ENCODE measurements around the gene NSUN5.
"Not testable (repeated sequence)": the region's sequence is repeated elsewhere in the genome, so short reads cannot be mapped to it uniquely, and the experiment has no call there.

The NSUN5 gene

DNA sequence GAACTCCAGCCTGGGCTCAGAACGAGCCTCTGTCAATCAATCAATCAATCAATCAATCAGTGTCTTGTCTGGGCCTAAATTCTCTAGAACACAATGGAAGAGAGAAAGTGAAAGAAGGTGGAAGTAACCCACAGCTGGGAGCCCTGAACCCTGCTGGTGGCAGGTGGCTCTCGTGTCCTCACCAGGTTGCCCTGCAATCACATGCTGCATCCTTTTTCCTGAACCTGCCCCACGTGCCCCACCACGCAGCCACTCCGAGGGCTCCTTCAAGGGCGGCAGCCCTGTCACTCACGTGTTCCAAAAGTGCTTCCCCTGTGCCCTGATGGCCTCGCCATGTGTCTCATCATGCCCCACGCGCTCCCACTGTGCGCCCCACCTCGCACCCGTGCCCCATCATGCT lies 18.8 kb upstream of the NSUN5 start:
- not testable (repeated sequence) for DNase-seq (ENCODE audit: low read depth in 4 of 4, low spot score in 1 of 4)

DNA sequence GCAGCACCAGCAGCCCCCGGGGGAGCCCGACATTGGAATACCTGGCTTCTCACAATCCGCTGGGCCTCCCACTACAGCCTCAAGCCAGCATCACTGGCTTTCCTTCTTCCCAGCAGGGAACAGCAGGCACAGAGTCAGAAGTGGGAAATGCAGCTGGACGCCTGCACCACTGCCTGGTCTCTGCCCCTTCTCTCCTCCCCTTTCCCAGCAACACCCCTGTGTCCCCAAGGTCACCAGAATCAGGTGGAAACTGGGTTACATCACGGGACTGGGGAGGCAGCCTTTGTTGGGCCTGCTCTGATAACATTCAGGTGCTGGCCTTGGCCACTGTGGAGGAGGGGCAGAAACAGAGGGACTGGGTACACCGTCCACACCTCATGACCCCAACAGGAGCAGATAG lies 16.8 kb upstream of the NSUN5 start:
- DNase-seq (ENCODE audit: low read depth in 4 of 4, low spot score in 1 of 4), result not testable (repeated sequence)

- DNase-seq (ENCODE audit: low read depth in 4 of 4, low spot score in 1 of 4), result peak in 3 of 4 experiments; percentile 18 to 33 (median 28)
Observed at GRCh38 chr7:73324081-73324845, 15.6 kb upstream of the NSUN5 start.

DNA sequence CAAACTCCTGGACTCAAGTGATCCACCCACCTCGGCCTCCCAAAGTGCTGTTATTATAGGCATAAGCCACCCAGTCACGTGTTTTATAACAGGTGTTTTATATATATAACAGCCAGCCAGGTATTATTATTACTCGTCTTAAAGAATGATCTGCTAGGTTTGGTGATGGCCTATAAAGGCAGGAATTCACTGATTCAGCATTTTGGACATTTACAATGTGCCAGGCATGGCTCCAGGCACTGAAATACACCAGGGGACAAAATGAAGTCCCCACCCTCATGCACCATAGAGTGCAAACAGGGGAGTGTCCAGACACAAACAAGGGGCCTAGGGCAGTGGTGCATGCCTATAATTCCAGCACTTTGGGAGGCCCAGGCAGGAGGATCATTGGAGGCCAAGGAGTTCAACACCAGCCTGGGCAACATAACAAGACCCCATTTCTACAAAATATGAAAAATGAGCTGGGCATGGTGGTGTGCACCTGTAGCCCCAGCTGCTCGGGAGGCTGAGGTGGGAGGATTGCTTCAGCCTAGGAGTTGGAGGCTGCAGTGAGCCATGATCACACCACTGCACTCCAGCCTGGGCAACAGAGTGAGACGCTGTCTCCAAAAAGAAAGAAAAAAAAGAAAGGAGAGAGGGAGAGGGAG lies 14.9 kb upstream of the NSUN5 start:
- DNase-seq (ENCODE audit: low read depth in 4 of 4, low spot score in 1 of 4), result not testable (repeated sequence)

DNA sequence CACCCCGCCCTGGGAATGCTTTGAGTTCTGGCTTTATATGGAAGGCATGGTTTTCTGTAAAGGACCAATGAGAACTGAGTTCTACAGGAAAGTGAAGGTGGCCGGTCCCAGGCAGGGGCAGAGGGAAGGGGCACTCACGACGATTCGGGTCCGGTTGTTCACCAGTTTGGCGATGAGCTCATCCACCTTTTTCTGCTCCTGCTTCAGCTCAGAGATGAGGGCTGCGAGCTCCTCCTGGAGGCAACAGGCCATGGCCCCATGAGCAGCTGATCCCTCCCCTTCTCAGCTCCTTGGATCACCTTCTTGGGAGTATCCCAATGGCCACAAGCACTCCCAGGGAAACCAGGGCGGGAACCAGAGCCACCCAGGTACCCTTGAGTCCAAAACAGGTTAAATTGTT lies 11.4 kb upstream of the NSUN5 start:
- DNase-seq (ENCODE audit: low read depth in 4 of 4, low spot score in 1 of 4), result not testable (repeated sequence)

- not testable (repeated sequence) for DNase-seq (ENCODE audit: low read depth in 4 of 4, low spot score in 1 of 4)
Observed at GRCh38 chr7:73319541-73319940, 10.9 kb upstream of the NSUN5 start.

DNA sequence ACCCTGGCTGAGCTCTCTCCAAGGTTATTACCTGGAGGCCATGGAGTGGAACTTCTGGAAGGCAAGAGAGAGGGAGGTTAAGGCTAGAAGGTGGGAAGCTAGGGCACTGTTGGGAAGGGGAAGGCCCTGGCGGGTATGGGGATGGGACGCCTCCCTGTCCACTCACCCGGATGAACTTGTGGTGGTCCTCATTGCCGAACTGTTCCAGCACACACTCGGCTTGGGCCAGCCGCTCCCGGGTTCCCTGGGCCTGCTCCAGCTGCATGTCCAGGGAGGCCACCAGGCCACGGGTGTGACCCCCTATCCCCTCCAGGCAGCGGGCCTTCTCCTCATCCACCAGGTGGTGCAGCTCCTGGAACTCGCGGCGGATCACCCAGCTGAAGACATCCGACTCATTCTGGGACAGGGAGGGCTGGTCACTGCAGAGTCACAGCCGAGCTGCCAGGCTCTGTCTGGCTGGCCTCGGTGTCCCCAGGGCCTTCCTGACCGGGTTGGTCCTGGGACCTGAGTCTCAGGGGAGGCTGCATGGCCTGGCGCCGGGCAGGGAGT lies 10.1 kb upstream of the NSUN5 start:
- DNase-seq (ENCODE audit: low read depth in 4 of 4, low spot score in 1 of 4), result not testable (repeated sequence)

DNA sequence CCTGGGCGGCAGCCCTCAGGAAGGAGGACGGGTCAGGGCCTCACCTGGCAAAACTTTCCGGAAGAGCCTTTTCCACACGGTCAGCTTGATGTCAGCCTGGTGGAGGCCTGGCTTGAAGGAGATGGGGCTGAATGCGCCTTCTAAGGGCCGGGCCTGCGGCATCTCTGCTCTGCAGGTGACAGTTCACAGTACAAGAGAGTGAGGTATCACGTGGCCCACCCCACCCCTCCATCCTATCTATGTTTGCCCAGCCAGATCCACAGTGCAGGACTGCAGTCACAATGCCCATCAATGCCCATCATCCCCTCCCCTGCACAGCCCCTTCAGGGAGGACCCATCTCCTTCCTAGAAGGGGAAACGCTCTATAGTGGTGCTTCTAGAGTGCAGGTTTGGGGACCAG lies 7.9 kb upstream of the NSUN5 start:
- DNase-seq (ENCODE audit: low read depth in 4 of 4, low spot score in 1 of 4), result no peak

GRCh38 chr7:73314271-73314670 lies 5.6 kb upstream of the NSUN5 start:
- DNase-seq (ENCODE audit: low read depth in 4 of 4, low spot score in 1 of 4), result no peak

- DNase-seq (ENCODE audit: low read depth in 4 of 4, low spot score in 1 of 4), result no peak
Observed at GRCh38 chr7:73313521-73313906, 4.9 kb upstream of the NSUN5 start.

DNA sequence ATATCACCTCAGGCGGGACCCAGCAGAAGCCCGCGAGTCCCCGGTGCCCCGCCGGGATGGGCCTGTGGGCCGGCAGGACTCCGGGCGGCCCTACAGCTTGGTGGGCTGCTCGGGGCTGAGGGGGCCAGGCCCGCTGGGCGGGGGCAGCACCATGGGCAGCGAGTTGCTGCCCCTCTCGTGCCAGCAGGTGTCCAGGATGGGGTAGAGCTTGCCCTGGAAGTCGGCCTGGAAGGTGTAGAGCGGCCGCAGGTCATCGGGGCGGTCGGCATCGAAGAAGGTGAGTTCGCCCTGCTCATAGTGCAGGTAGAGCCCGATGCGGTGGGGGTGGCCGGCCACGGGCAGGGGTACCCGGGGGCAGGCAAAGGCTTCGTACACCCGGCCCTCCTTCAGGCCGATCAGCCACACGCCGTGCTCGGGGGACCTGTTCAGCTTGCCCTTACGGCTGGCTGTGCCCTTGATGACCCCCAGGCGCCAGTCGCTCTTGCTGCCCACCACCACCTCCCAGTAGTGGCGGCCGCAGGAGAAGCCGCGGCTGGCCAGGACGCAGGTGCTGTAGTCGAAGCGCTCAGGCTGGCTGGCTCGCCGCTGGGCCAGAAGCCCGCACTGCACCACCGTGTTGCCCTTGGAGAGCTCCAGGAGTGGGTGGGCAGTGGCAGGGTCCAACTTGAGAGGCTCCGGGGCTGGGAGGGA lies 4.3 kb upstream of the NSUN5 start:
- no peak for DNase-seq (ENCODE audit: low read depth in 4 of 4, low spot score in 1 of 4)

DNA sequence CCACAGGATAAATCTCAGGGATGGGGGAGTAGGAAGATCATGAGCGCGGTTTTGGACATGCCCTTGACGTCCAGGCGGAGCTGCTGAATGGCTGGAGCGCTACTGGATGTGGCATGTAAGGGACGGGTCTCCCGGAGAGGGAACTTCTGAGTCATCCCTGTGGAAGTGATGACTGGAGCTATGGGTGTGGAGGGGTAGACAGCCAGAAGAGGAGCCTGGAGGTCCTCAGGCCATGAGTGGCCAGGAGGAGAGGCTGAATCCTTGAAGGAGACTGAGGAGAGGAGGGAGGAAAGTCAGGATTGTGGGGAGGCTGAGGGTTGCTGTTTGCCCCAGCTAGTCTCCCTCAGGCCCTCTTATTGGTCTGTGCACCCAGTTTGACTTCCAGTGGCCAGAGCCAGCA lies 2.8 kb upstream of the NSUN5 start:
- not testable (repeated sequence) for DNase-seq (ENCODE audit: low read depth in 4 of 4, low spot score in 1 of 4)

DNA sequence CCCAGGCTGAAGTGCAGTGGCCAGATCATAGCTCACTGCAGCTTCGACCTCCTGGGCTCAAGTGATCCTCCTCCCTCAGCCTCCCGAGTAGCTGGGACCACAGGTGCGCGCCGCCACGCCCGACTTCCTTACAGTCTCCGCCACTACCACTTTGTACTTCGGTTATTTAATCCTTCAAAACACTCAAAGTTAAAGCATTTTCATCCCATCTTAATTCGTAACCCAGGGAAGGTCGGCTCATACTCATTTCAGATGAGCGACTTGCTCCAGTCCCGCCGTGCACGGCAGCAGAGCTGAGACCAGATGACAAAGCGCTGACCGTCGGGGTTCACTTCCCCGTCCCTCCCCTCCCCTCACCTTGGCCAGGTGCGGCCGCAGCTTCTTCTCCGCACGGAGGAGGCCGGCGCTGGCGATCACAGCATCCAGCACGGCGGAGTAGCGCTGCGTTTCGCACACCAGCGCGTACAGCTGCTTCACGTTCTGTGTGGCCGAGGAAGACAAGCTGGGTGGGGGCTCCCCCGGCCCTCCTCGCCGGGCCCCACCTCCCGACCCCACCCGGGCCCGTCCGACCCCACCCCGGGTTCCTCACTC lies 457 bp downstream of the NSUN5 start:
- no peak for DNase-seq (ENCODE audit: low read depth in 4 of 4, low spot score in 1 of 4)

GRCh38 chr7:73307436-73307835 lies 1.2 kb downstream of the NSUN5 start:
- DNase-seq (ENCODE audit: low read depth in 4 of 4, low spot score in 1 of 4), result no peak

DNA sequence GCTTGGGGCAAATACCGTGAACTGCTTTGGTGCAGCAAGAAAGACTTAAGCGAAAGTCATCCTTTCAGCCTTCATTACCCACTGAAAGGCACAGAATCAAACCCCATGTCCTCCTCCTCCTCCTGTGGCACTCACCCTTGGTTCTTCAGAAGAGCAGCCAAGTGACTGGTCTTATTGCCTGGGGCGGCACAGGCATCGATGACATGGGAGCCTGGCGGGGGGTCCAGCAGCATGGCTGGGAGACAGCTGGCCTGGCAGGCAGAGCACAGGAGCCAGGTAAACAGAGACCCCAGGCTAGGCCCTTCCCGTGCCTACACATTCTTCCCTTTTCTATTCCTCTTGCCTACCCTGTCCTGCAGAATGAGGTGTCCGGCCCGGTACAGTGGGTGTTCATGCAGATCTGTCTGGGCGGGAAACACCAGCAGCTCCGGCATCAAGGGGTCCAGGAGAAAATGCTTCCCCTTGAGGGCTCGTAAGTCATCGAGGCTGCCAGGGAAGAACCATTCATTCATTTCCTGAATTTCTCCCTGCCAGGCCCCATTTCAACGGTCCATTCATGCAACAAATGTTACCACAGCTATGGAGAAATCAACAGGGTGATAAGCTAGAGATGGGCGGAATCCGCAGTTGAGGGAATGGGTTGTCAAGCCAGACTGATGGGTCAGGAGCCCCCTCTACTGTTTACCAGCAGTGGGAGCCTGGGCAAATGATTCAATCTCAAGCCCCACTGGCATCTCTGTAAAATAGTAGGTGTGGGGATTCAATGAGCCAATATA lies 3.8 kb downstream of the NSUN5 start:
- not testable (repeated sequence) for DNase-seq (ENCODE audit: low read depth in 4 of 4, low spot score in 1 of 4)

DNA sequence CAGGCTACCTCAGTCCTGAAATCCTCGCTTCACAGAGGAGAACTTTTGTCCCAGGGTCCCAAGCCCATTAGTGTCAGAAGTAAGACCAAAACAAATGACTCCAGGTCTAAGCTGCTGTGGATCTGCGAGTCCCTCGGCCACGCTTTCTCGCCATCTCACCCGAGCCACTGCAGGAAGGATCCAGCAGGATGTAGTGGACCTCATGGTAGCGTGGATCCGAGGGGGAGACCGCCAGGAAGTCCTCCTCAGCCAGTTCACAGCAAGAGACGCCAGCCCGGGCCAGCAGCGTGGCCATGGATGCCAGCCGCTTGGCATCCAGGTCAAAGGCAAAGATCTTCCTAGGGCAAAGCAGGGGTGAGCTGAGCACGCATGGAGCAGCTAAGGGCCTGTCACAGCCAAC lies 4.6 kb downstream of the NSUN5 start:
- DNase-seq (ENCODE audit: low read depth in 4 of 4, low spot score in 1 of 4), result no peak

GRCh38 chr7:73303546-73303945 lies 5.1 kb downstream of the NSUN5 start:
- no peak for DNase-seq (ENCODE audit: low read depth in 4 of 4, low spot score in 1 of 4)

DNA sequence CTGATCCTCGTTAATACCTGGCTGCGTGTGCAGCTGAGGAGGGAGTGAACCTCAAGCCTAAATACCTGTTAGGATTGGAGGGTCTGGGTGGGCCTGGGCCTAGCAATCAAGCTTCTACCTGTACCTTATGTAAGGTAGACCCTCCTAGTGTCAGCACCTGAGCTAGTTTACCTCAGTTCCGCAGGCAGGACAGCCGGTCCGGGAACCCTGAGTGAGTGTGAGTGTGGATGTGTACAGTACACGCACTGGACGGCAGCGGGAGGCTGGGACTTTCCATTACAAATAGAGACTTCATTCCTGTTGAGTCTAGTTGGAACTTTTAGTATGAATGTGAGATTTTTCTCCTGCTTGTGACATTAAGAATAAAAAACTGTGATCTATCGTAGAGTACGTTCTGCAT lies 5.8 kb downstream of the NSUN5 start:
- not testable (repeated sequence) for DNase-seq (ENCODE audit: low read depth in 4 of 4, low spot score in 1 of 4)

GRCh38 chr7:73301108-73301507 lies 7.5 kb downstream of the NSUN5 start:
- DNase-seq (ENCODE audit: low read depth in 4 of 4, low spot score in 1 of 4), result not testable (repeated sequence)

DNA sequence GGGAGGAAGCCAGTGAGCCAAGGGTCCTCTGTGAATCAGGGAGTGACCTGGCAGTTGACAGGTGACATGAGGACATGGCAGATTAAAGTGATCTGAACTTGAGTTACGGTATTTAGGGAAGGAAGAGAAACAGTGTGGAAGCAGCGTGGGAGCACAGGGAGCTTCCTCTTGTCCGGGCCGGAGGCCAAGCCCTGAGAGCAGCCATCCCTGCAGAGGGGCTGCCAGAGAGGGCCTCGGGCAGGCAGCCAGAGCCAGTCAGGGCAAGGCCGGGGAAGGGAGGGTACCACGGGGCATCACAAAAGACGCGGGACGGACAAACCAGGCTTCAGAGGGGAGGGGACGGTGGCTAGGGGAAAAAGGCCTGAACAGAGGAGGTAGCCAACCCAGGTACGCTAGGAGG lies 8.8 kb downstream of the NSUN5 start:
- not testable (repeated sequence) for DNase-seq (ENCODE audit: low read depth in 4 of 4, low spot score in 1 of 4)

DNA sequence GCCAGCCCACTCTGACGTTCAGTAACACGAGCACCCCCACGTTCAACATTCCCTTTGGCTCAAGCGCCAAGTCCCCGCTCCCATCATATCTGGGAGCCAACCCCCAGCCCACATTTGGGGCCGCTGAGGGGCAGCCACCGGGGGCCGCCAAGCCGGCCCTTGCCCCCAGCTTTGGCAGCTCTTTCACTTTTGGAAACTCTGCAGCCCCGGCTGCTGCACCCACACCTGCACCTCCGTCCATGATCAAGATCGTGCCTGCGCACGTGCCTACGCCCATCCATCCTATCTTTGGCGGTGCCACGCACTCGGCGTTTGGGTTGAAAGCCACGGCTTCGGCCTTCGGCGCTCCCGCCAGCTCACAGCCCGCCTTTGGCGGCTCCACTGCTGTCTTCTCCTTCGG lies 10.9 kb downstream of the NSUN5 start:
- not testable (repeated sequence) for DNase-seq (ENCODE audit: low read depth in 4 of 4, low spot score in 1 of 4)

All from stimulated activated CD4-positive, alpha-beta T cell treated with anti-CD3 and anti-CD28 coated beads, Interleukin-1b, Interleukin-23, amount 100 ng/mL, for 24 hours (primary cell).